WTC11 (cell line): Measurements from ENCODE around the gene GRIA4. TPM values are rescaled to one million over a fixed set of nuclear protein-coding genes. Genes with fewer than 3 reads are reported as not detected.

Experiments used
- ATAC-seq: fragments of 200-7000 bp; cut with Tn5 transposase; 2 replicates; pipeline ENCODE4 v1.10.0; 2021; ENCODE audit warnings: mild to moderate bottlenecking, moderate library complexity
- CTCF ChIA-PET: fragments of 300-600 bp; sonication (Branson Sonifier 250); formaldehyde crosslinking; loops from one replicate; lab custom pipeline; 2021; ENCODE audit warnings: antibody characterized with exemption; lab: Charles Lee
- POLR2A ChIA-PET: fragments of 350-600 bp; sonication (Branson Sonifier 250); formaldehyde crosslinking; loops from one replicate; lab custom pipeline; 2021; ENCODE audit warnings: antibody characterized with exemption; lab: Charles Lee
- DNase-seq: peaks from one replicate; pipeline ENCODE4 v3.0.0; 2021; ENCODE audit warnings: low spot score
- H3K27ac Mint-ChIP-seq: 2 replicates; pipeline ENCODE4 v1.8.0; 2021; ENCODE audit warnings: mixed read lengths
- H3K27me3 Mint-ChIP-seq: 2 replicates; pipeline ENCODE4 v1.8.0; 2021; ENCODE audit warnings: low read depth, mild to moderate bottlenecking, moderate library complexity, mixed read lengths
- H3K36me3 Mint-ChIP-seq: 2 replicates; pipeline ENCODE4 v1.8.0; 2021; ENCODE audit warnings: mixed read lengths
- H3K4me1 Mint-ChIP-seq: 2 replicates; pipeline ENCODE4 v1.8.0; 2022; ENCODE audit warnings: mixed read lengths
- H3K4me3 Mint-ChIP-seq: 2 replicates; pipeline ENCODE4 v1.8.0; 2021; ENCODE audit warnings: mild to moderate bottlenecking, moderate library complexity, mixed read lengths
- H3K9me3 Mint-ChIP-seq: 2 replicates; pipeline ENCODE4 v1.8.0; 2021; ENCODE audit warnings: mixed read lengths
- CBFB ChIP-seq: sonication (generic); formaldehyde crosslinking; IDR thresholded peaks from 2 replicates; pipeline ENCODE4 v1.8.1; 2022; ENCODE audit warnings: mild to moderate bottlenecking, low read depth, missing genetic modification reagents
- CREM ChIP-seq: sonication (generic); formaldehyde crosslinking; IDR thresholded peaks from 2 replicates; pipeline ENCODE4 v1.8.1; 2022; ENCODE audit warnings: mild to moderate bottlenecking, missing genetic modification reagents, moderate library complexity
- EMX1 ChIP-seq: fragments of 250-450 bp; sonication (Bioruptor Pico); IDR thresholded peaks from 2 replicates; pipeline ENCODE4 v1.8.0; 2021; ENCODE audit warnings: mild to moderate bottlenecking
- ESRRA ChIP-seq: sonication (generic); formaldehyde crosslinking; IDR thresholded peaks from 2 replicates; pipeline ENCODE4 v1.8.1; 2022; ENCODE audit warnings: mild to moderate bottlenecking, missing genetic modification reagents, borderline replicate concordance
- FOXJ3 ChIP-seq: sonication (generic); formaldehyde crosslinking; IDR thresholded peaks from 2 replicates; pipeline ENCODE4 v1.9.0; 2021; ENCODE audit warnings: missing genetic modification reagents, mild to moderate bottlenecking, borderline replicate concordance
- GABPB1 ChIP-seq: sonication (generic); formaldehyde crosslinking; IDR thresholded peaks from 2 replicates; pipeline ENCODE4 v1.8.1; 2023; ENCODE audit warnings: mild to moderate bottlenecking, missing genetic modification reagents
- IRF1 ChIP-seq: sonication (generic); formaldehyde crosslinking; IDR thresholded peaks from 2 replicates; pipeline ENCODE4 v1.8.0; 2023; ENCODE audit warnings: missing genetic modification reagents
- OVOL2 ChIP-seq: fragments of 250-450 bp; sonication (Bioruptor Pico); IDR thresholded peaks from 2 replicates; pipeline ENCODE4 v1.9.0; 2021; ENCODE audit warnings: mild to moderate bottlenecking, borderline replicate concordance
- PRDM15 ChIP-seq: sonication (generic); formaldehyde crosslinking; IDR thresholded peaks from 2 replicates; pipeline ENCODE4 v1.8.0; 2022; ENCODE audit warnings: missing genetic modification reagents
- SP1 ChIP-seq: sonication (generic); formaldehyde crosslinking; conservative IDR thresholded peaks from 2 replicates; pipeline ENCODE4 v1.8.1; 2022; ENCODE audit warnings: missing genetic modification reagents
- ZNF138 ChIP-seq: sonication (generic); formaldehyde crosslinking; conservative IDR thresholded peaks from 2 replicates; pipeline ENCODE4 v1.8.1; 2022; ENCODE audit warnings: mild to moderate bottlenecking, moderate library complexity, missing genetic modification reagents
- ZNF317 ChIP-seq: sonication (generic); formaldehyde crosslinking; IDR thresholded peaks from 2 replicates; pipeline ENCODE4 v1.8.1; 2023; ENCODE audit warnings: low read depth, mild to moderate bottlenecking, moderate library complexity, missing genetic modification reagents, borderline replicate concordance
- ZNF416 ChIP-seq: fragments of 250-450 bp; sonication (Bioruptor Pico); IDR thresholded peaks from 2 replicates; pipeline ENCODE4 v1.9.0; 2021; ENCODE audit warnings: mild to moderate bottlenecking, inconsistent platforms
- ZNF423 ChIP-seq: fragments of 250-450 bp; sonication (Bioruptor Pico); IDR thresholded peaks from 2 replicates; pipeline ENCODE4 v2.1.2; 2022; ENCODE audit warnings: mild to moderate bottlenecking, moderate library complexity
- total RNA-seq: library from RNA; stranded (reverse); gene quantifications from 3 replicates; pipeline ENCODE4 v1.2.3, GENCODE V29; 2021
- TF ChIP-seq, protein P1 (sequence below): sonication (generic); formaldehyde crosslinking; IDR thresholded peaks from 2 replicates; pipeline ENCODE4 v1.8.1; 2023; ENCODE audit warnings: mild to moderate bottlenecking, missing genetic modification reagents
- TF ChIP-seq, protein P2 (sequence below): sonication (generic); formaldehyde crosslinking; conservative IDR thresholded peaks from 2 replicates; pipeline ENCODE4 v1.8.1; 2023; ENCODE audit warnings: mild to moderate bottlenecking, low read depth, missing genetic modification reagents, moderate library complexity
- TF ChIP-seq, protein P3 (sequence below): sonication (generic); formaldehyde crosslinking; IDR thresholded peaks from 2 replicates; pipeline ENCODE4 v1.8.0; 2022; ENCODE audit warnings: mild to moderate bottlenecking, missing genetic modification reagents
- TF ChIP-seq, protein P4 (sequence below): sonication (generic); formaldehyde crosslinking; IDR thresholded peaks from 2 replicates; pipeline ENCODE4 v1.8.0; 2023; ENCODE audit warnings: missing genetic modification reagents, mild to moderate bottlenecking, borderline replicate concordance

GRIA4 gene
- total RNA-seq, 1 experiment from 2014 or later = 11.4 TPM

DNA sequence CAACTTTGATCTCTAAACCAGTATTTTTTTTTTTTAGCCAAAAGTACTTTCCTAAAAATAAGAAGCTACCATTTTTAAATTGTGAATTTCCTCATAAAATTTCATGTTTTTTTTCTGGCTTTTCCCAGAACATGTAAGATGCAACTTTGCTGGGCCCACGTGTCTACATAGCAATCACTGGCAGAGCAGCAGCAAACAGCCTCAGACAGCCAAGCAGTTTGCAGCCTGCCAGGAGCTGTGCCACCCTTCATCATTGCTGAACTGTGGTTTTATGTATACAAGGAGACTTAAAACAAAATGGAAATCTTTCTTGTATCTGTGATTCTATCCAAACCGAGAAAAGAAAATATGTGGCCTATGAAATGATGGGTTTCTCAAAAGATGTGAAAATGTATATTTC, 110.2 kb downstream of the GRIA4 start:
- ChIA-PET POLR2A (no interaction called here), CTCF (no interaction called here)
- H3K4me1 Mint-ChIP-seq = peaks cover 20% of the 10 kb centered on the region
- no peak overlapping the region for H3K4me3 Mint-ChIP-seq
- H3K27ac Mint-ChIP-seq = no peak overlapping the region
- no peak for TF ChIP-seq IRF1 (CRISPR knock-in tag)
- no peak for TF ChIP-seq ZNF423 (CRISPR knock-in tag)
- no peak for TF ChIP-seq ZNF138
- no peak for TF ChIP-seq ZNF416
- TF ChIP-seq GABPB1 (CRISPR knock-in tag) = no peak
- TF ChIP-seq EMX1 (CRISPR knock-in tag) = no peak
- TF ChIP-seq FOXJ3 (CRISPR knock-in tag) = no peak
- TF ChIP-seq PRDM15 (CRISPR knock-in tag) = no peak
- TF ChIP-seq ESRRA (CRISPR knock-in tag) = no peak
- no peak for TF ChIP-seq ZNF317 (CRISPR knock-in tag)
- TF ChIP-seq, protein P1, sequence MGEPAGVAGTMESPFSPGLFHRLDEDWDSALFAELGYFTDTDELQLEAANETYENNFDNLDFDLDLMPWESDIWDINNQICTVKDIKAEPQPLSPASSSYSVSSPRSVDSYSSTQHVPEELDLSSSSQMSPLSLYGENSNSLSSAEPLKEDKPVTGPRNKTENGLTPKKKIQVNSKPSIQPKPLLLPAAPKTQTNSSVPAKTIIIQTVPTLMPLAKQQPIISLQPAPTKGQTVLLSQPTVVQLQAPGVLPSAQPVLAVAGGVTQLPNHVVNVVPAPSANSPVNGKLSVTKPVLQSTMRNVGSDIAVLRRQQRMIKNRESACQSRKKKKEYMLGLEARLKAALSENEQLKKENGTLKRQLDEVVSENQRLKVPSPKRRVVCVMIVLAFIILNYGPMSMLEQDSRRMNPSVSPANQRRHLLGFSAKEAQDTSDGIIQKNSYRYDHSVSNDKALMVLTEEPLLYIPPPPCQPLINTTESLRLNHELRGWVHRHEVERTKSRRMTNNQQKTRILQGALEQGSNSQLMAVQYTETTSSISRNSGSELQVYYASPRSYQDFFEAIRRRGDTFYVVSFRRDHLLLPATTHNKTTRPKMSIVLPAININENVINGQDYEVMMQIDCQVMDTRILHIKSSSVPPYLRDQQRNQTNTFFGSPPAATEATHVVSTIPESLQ (CRISPR knock-in tag) = no peak
- TF ChIP-seq, protein P2, sequence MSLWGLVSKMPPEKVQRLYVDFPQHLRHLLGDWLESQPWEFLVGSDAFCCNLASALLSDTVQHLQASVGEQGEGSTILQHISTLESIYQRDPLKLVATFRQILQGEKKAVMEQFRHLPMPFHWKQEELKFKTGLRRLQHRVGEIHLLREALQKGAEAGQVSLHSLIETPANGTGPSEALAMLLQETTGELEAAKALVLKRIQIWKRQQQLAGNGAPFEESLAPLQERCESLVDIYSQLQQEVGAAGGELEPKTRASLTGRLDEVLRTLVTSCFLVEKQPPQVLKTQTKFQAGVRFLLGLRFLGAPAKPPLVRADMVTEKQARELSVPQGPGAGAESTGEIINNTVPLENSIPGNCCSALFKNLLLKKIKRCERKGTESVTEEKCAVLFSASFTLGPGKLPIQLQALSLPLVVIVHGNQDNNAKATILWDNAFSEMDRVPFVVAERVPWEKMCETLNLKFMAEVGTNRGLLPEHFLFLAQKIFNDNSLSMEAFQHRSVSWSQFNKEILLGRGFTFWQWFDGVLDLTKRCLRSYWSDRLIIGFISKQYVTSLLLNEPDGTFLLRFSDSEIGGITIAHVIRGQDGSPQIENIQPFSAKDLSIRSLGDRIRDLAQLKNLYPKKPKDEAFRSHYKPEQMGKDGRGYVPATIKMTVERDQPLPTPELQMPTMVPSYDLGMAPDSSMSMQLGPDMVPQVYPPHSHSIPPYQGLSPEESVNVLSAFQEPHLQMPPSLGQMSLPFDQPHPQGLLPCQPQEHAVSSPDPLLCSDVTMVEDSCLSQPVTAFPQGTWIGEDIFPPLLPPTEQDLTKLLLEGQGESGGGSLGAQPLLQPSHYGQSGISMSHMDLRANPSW (CRISPR knock-in tag) = no peak
- no peak for TF ChIP-seq OVOL2 (CRISPR knock-in tag)
- no peak for TF ChIP-seq CBFB (CRISPR knock-in tag)
- TF ChIP-seq, protein P3, sequence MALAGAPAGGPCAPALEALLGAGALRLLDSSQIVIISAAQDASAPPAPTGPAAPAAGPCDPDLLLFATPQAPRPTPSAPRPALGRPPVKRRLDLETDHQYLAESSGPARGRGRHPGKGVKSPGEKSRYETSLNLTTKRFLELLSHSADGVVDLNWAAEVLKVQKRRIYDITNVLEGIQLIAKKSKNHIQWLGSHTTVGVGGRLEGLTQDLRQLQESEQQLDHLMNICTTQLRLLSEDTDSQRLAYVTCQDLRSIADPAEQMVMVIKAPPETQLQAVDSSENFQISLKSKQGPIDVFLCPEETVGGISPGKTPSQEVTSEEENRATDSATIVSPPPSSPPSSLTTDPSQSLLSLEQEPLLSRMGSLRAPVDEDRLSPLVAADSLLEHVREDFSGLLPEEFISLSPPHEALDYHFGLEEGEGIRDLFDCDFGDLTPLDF (CRISPR knock-in tag) = no peak
- TF ChIP-seq CREM = no peak
- no peaks in the 10 kb centered on the region for H3K27me3 Mint-ChIP-seq
- DNase-seq (no peak), ATAC-seq (no peak)
- peaks cover 10% of the 10 kb centered on the region for H3K9me3 Mint-ChIP-seq
- H3K36me3 Mint-ChIP-seq = 0 out of 2 replicates have a peak, but pooled peaks cover 5% of the 10 kb centered on the region

- Mint-ChIP-seq H3K27ac (no peak overlapping the region), H3K36me3 (peaks cover 15% of the 10 kb centered on the region), H3K4me1 (peaks cover 19% of the 10 kb centered on the region), H3K27me3 (no peaks in the 10 kb centered on the region), H3K4me3 (no peak overlapping the region)
- POLR2A ChIA-PET = no interaction called here
- CTCF ChIA-PET = no interaction called here
- ATAC-seq = no peak
- DNase-seq = no peak
- no peak for TF ChIP-seq SP1 (CRISPR knock-in tag)
- TF ChIP-seq, protein P4, sequence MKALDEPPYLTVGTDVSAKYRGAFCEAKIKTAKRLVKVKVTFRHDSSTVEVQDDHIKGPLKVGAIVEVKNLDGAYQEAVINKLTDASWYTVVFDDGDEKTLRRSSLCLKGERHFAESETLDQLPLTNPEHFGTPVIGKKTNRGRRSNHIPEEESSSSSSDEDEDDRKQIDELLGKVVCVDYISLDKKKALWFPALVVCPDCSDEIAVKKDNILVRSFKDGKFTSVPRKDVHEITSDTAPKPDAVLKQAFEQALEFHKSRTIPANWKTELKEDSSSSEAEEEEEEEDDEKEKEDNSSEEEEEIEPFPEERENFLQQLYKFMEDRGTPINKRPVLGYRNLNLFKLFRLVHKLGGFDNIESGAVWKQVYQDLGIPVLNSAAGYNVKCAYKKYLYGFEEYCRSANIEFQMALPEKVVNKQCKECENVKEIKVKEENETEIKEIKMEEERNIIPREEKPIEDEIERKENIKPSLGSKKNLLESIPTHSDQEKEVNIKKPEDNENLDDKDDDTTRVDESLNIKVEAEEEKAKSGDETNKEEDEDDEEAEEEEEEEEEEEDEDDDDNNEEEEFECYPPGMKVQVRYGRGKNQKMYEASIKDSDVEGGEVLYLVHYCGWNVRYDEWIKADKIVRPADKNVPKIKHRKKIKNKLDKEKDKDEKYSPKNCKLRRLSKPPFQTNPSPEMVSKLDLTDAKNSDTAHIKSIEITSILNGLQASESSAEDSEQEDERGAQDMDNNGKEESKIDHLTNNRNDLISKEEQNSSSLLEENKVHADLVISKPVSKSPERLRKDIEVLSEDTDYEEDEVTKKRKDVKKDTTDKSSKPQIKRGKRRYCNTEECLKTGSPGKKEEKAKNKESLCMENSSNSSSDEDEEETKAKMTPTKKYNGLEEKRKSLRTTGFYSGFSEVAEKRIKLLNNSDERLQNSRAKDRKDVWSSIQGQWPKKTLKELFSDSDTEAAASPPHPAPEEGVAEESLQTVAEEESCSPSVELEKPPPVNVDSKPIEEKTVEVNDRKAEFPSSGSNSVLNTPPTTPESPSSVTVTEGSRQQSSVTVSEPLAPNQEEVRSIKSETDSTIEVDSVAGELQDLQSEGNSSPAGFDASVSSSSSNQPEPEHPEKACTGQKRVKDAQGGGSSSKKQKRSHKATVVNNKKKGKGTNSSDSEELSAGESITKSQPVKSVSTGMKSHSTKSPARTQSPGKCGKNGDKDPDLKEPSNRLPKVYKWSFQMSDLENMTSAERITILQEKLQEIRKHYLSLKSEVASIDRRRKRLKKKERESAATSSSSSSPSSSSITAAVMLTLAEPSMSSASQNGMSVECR (CRISPR knock-in tag) = no peak
- no peak for TF ChIP-seq IRF1 (CRISPR knock-in tag)
- TF ChIP-seq, all 79 proteins: peak for 0
- H3K9me3 Mint-ChIP-seq = peaks cover 32% of the 10 kb centered on the region
These were observed 113.4 kb downstream of the GRIA4 start for GRCh38 chr11:105723269-105723668.
